ENCODE data around the gene MYEOV. TPM values are rescaled to one million over a fixed set of nuclear protein-coding genes. Genes with fewer than 3 reads are reported as not detected.

The MYEOV gene
- total and polyA plus RNA-seq, 10 of the 15 experiments (the other 5 are each of a cell fraction or from before 2014, with no cell fraction given), result 0.05 to 0.40 (median 0.26) TPM; not detected in 3

GRCh38 chr11:69295995-69296889 lies 2.3 kb downstream of the MYEOV start (continued):
- TF ChIP-seq LARP7 (IDR thresholded peaks at IDR 0.05), result no peak

GRCh38 chr11:69296890-69297786 lies 3.2 kb downstream of the MYEOV start:
- peak; percentile 91 for DNase-seq (ENCODE audit: low read depth, low spot score)
- H3K4me3 ChIP-seq, result peak overlapping the region; percentile 38; the same call in 1 of the 2 replicates
- no peaks in the 10 kb centered on the region for H3K36me3 ChIP-seq (ENCODE audit: control insufficient read depth in 2 of 2, insufficient read depth in 2 of 2, low read length in 1 of 2)
- POLR2A ChIA-PET, result interaction anchor here (0.6 to 1.8 kb wide), 9 partner anchors 15 to 342 kb away, joined by 3 to 9 read pairs (median 4); no protein-coding TSS in a partner anchor
- WGBS (ENCODE audit: insufficient coverage, insufficient replicate concordance, low lambda C conversion rate, missing lambda C conversion rate), result 1% methylated on average over 15 of the region's 18 CpGs
- H3K27ac ChIP-seq (ENCODE audit: control insufficient read depth, insufficient read depth), result peak overlapping the region; percentile 89
- peak overlapping the region; percentile 46 for H3K9ac ChIP-seq (ENCODE audit: control insufficient read depth, insufficient read depth, low read length)
- H2AFZ ChIP-seq (ENCODE audit: control insufficient read depth, low read depth, low read length), result no peak overlapping the region; the same call in 1 of the 2 replicates
- H3K4me1 ChIP-seq (ENCODE audit: control insufficient read depth, insufficient read depth, low read length), result peaks cover 32% of the 10 kb centered on the region
- no peaks in the 10 kb centered on the region; the same call in 2 of the 3 replicates for H3K9me3 ChIP-seq (replicated peaks; ENCODE audit: control insufficient read depth, insufficient read depth, low read length)
- H3K79me2 ChIP-seq (ENCODE audit: control insufficient read depth, insufficient read depth, low read length), result no peaks in the 10 kb centered on the region
- H4K20me1 ChIP-seq (ENCODE audit: control insufficient read depth, insufficient read depth), result no peaks in the 10 kb centered on the region
- RAD21 ChIA-PET (ENCODE audit: unreplicated experiment), result interaction anchor here (0.6 to 4.1 kb wide), 28 partner anchors 9 to 373 kb away, joined by 3 to 28 read pairs (median 5); partner anchors contain the start of gene SMIM38
- intact Hi-C loops (cut with micrococcal nuclease; ENCODE audit: unreplicated experiment), result loop anchor here (1.0 to 5.0 kb wide), 7 partner anchors 20 to 455 kb away; partner anchors contain the start of gene CPT1A
- CTCF ChIA-PET, result interaction anchor here (0.7 to 2.1 kb wide), 15 partner anchors 12 to 374 kb away, joined by 3 to 10 read pairs (median 3); partner anchors contain the start of gene SMIM38
- H3K4me2 ChIP-seq (ENCODE audit: control insufficient read depth, insufficient read depth), result peak overlapping the region; percentile 93
- ATAC-seq, result peak; percentile 66
- FAIRE-seq, result peak; percentile 93
- BruUV-seq (replicated peaks), result no TSS peak
- SMC1A ChIA-PET (ENCODE audit: uncharacterized antibody, unreplicated experiment), result interaction anchor here (0.6 to 3.9 kb wide), 26 partner anchors 9 to 345 kb away, joined by 3 to 31 read pairs (median 4); partner anchors contain the start of gene SMIM38
- in situ Hi-C loops (cut with MboI), result no loop called here
- no peaks in the 10 kb centered on the region for H3K27me3 ChIP-seq (replicated peaks in 1 of 2; ENCODE audit: control insufficient read depth in 2 of 2, insufficient read depth in 2 of 2, low read length in 1 of 2)
- TF ChIP-seq CTCF (IDR thresholded peaks at IDR 0.05 in 2 of 3, conservative IDR thresholded peaks at IDR 0.05 in 1 of 3; ENCODE audit: control insufficient read depth in 2 of 3, extremely low read depth in 1 of 3, insufficient read depth in 1 of 3, low read depth in 3 of 3, low read length in 3 of 3) (no peak), MEF2A (IDR thresholded peaks at IDR 0.05; ENCODE audit: insufficient read depth, low read depth, low read length) (peak; percentile 89), EP300 (IDR thresholded peaks at IDR 0.05; ENCODE audit: borderline replicate concordance in 1 of 2, control insufficient read depth in 1 of 2, low read depth in 2 of 2, low read length in 2 of 2) (peak; percentile 78 to 90; a peak in 3 of 4 replicates), CBFB (IDR thresholded peaks at IDR 0.05; ENCODE audit: low read depth) (peak; percentile 99), POU2F2 (IDR thresholded peaks at IDR 0.05; ENCODE audit: borderline replicate concordance, low read depth, low read length) (peak; percentile 75), MYB (IDR thresholded peaks at IDR 0.05; ENCODE audit: borderline replicate concordance, low read depth, low read length) (peak; percentile 57; the same call in 1 of the 2 replicates), MLLT1 (IDR thresholded peaks at IDR 0.05) (peak; percentile 94), ZBTB33 (IDR thresholded peaks at IDR 0.05) (0 out of 2 replicates have a peak, but pooled peaks have one; percentile 42), WRNIP1 (IDR thresholded peaks at IDR 0.05; ENCODE audit: borderline replicate concordance, low read depth, low read length) (no peak), JUNB (IDR thresholded peaks at IDR 0.05) (peak; percentile 88), PML (IDR thresholded peaks at IDR 0.05; ENCODE audit: low read length) (peak; percentile 89; the same call in 1 of the 2 replicates)
